GM10248 (cell line): ENCODE measurements around the gene ZNF14.

ENCODE experiments used
- CTCF ChIA-PET: fragments of 300-600 bp; sonication (Branson Sonifier 250); formaldehyde crosslinking; extraction: SDS; loops from one replicate; lab custom pipeline; 2021; ENCODE audit warnings: antibody characterized with exemption; lab: Yijun Ruan, JAX
- POLR2A ChIA-PET: fragments of 350-650 bp; sonication (Branson Sonifier 250); formaldehyde crosslinking; extraction: SDS; loops from one replicate; lab custom pipeline; 2020; ENCODE audit warnings: antibody characterized with exemption; lab: Yijun Ruan, JAX
- DNase-seq: peaks from one replicate; pipeline ENCODE4 v3.0.0; 2012; ENCODE audit errors: extremely low spot score
- TF ChIP-seq, protein P1 (sequence below): IDR thresholded peaks from 2 replicates; pipeline ENCODE4 v1.5.1; 2012; ENCODE audit warnings: mild to moderate bottlenecking, low read depth; ENCODE audit errors: extremely low read depth, missing control alignments, control extremely low read depth

The ZNF14 gene

DNA sequence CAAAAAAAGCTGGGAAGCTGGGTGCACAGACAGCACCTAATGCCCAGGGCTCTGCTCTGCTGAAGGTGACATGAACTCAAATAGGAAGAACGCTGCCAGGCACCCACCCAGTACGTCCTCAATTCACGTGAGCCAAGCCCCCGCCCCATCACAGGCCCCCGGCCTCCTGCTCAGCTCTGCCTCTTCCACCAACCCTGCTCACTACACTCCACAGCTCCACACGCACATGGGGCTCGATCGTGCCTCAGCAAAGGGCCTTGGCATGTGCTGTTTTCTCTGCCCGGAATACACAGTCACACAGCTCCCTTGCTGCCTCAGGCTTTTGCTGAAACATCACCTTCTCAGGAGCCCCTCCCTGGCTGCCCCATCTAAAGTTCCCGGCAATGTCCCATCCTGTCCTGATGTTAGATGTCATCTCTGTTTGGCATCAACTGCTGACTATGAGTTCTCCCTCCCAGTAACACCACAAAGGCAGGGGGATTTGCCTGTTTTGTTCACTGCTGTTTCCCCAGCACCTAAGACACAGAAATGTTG lies 71.7 kb downstream of the ZNF14 start:
- DNase-seq = no peak
- ChIA-PET POLR2A (no interaction called here), CTCF (interaction anchor here (0.8 to 2.3 kb wide), 10 partner anchors 8 to 131 kb away, joined by 3 to 7 read pairs (median 4); partner anchors contain the start of gene GMIP)

More for the DNA sequence above, 71.7 kb downstream of the ZNF14 start:
- TF ChIP-seq, protein P1, sequence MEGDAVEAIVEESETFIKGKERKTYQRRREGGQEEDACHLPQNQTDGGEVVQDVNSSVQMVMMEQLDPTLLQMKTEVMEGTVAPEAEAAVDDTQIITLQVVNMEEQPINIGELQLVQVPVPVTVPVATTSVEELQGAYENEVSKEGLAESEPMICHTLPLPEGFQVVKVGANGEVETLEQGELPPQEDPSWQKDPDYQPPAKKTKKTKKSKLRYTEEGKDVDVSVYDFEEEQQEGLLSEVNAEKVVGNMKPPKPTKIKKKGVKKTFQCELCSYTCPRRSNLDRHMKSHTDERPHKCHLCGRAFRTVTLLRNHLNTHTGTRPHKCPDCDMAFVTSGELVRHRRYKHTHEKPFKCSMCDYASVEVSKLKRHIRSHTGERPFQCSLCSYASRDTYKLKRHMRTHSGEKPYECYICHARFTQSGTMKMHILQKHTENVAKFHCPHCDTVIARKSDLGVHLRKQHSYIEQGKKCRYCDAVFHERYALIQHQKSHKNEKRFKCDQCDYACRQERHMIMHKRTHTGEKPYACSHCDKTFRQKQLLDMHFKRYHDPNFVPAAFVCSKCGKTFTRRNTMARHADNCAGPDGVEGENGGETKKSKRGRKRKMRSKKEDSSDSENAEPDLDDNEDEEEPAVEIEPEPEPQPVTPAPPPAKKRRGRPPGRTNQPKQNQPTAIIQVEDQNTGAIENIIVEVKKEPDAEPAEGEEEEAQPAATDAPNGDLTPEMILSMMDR = no peak
